ENCODE measurements around the gene RUFY1. TPM values are rescaled to one million over a fixed set of nuclear protein-coding genes. Genes with fewer than 3 reads are reported as not detected.
"Not testable (repeated sequence)": the region's sequence is repeated elsewhere in the genome, so short reads cannot be mapped to it uniquely, and the experiment has no call there.

Gene RUFY1
- total RNA-seq, 1 experiment from 2014 or later = 41.4 TPM

DNA sequence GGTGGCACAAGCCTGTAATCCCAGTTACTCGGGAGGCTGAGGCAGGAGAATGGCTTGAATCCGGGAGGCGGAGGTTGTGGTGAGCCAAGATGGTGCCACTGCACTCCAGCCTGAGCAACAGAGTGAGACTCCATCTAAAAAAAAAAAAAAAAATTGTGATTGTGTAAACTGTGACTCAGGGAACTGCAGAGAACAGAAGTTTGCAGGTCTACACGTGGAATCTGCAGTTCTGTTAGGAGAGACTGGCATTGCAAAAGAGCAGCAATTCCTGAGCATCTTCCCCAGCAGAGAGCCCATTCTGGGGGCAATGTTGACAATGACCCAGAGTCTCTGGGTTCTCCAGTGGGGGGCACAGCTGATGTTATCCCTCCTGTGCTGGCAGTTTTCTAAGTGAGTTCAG is 91.4 kb downstream of the RUFY1 start:
- DNase-seq (ENCODE audit: low spot score); H3K9me3 ChIP-seq (ENCODE audit: low read depth, low read length, poor library complexity, severe bottlenecking); H3K4me3 ChIP-seq (ENCODE audit: low read depth, low read length, poor library complexity, severe bottlenecking); BruUV-seq (replicated peaks); POLR2A ChIA-PET (ENCODE audit: low non-redundant PET); CTCF ChIA-PET; H3K27ac ChIP-seq (ENCODE audit: low read depth, low read length, poor library complexity, severe bottlenecking); H3K4me1 ChIP-seq (ENCODE audit: insufficient read depth, low read length, poor library complexity, severe bottlenecking); H3K36me3 ChIP-seq (ENCODE audit: insufficient read depth, low read length, poor library complexity, severe bottlenecking); intact Hi-C loops (cut with micrococcal nuclease; ENCODE audit: unreplicated experiment); H3K27me3 ChIP-seq (replicated peaks; ENCODE audit: insufficient read depth, low read depth, low read length, poor library complexity): not testable (repeated sequence)

- intact Hi-C loops (cut with micrococcal nuclease; ENCODE audit: unreplicated experiment); H3K27me3 ChIP-seq (replicated peaks; ENCODE audit: insufficient read depth, low read depth, low read length, poor library complexity); DNase-seq (ENCODE audit: low spot score); H3K9me3 ChIP-seq (ENCODE audit: low read depth, low read length, poor library complexity, severe bottlenecking); BruUV-seq (replicated peaks); H3K4me3 ChIP-seq (ENCODE audit: low read depth, low read length, poor library complexity, severe bottlenecking); POLR2A ChIA-PET (ENCODE audit: low non-redundant PET); H3K27ac ChIP-seq (ENCODE audit: low read depth, low read length, poor library complexity, severe bottlenecking); H3K36me3 ChIP-seq (ENCODE audit: insufficient read depth, low read length, poor library complexity, severe bottlenecking); H3K4me1 ChIP-seq (ENCODE audit: insufficient read depth, low read length, poor library complexity, severe bottlenecking): not testable (repeated sequence)
- CTCF ChIA-PET = interaction anchor here (0.6 kb wide), 1 partner anchor 153 kb away, joined by 3 read pairs; no protein-coding TSS in a partner anchor
These were observed 92.3 kb downstream of the RUFY1 start for GRCh38 chr5:179642626-179643025.

DNA sequence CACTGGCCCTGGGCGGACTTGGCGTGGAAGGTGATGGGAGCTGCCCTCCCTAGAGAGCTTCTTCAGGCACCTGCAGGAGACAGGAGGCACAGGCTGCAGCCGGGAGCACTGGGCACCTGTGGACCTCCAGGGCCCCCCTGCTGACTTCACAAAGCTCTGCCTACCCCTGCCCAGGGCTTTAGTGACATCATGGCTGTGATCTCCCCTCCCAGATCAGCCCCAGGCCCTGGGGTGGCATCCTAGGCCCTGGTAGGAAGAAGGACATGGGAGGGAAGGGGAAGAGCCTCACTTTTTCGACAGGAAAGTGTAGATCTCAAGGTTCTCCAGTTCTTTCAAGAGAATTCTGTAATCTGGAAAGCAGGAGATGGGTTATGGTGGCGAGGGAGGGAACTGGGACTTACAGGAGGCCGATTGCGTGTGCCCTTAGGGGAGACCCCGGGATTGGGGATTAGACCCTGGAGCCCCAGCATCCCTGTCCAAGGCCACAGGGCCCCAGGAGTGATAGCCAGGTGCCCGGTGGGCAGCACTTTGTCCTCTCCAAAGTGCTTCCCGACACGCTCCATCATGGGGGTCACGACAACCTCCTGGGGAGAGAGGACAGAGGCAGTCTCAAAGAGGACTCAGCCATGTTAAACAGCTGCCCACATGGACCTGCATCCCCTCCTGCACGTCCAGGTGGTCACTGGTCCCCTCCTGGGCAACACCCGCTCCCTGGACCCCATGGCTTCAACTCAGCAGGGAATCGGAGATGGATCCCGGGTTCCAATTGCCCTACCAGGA is 93.0 kb downstream of the RUFY1 start:
- H3K9me3 ChIP-seq (ENCODE audit: low read depth, low read length, poor library complexity, severe bottlenecking); H3K4me1 ChIP-seq (ENCODE audit: insufficient read depth, low read length, poor library complexity, severe bottlenecking); POLR2A ChIA-PET (ENCODE audit: low non-redundant PET); DNase-seq (ENCODE audit: low spot score); intact Hi-C loops (cut with micrococcal nuclease; ENCODE audit: unreplicated experiment); H3K36me3 ChIP-seq (ENCODE audit: insufficient read depth, low read length, poor library complexity, severe bottlenecking); H3K27ac ChIP-seq (ENCODE audit: low read depth, low read length, poor library complexity, severe bottlenecking); H3K4me3 ChIP-seq (ENCODE audit: low read depth, low read length, poor library complexity, severe bottlenecking); BruUV-seq (replicated peaks); H3K27me3 ChIP-seq (replicated peaks; ENCODE audit: insufficient read depth, low read depth, low read length, poor library complexity): not testable (repeated sequence)
- CTCF ChIA-PET = interaction anchor here (0.6 kb wide), 1 partner anchor 152 kb away, joined by 3 read pairs; no protein-coding TSS in a partner anchor

- intact Hi-C loops (cut with micrococcal nuclease; ENCODE audit: unreplicated experiment); CTCF ChIA-PET; H3K9me3 ChIP-seq (ENCODE audit: low read depth, low read length, poor library complexity, severe bottlenecking); H3K4me1 ChIP-seq (ENCODE audit: insufficient read depth, low read length, poor library complexity, severe bottlenecking); BruUV-seq (replicated peaks); H3K27ac ChIP-seq (ENCODE audit: low read depth, low read length, poor library complexity, severe bottlenecking); DNase-seq (ENCODE audit: low spot score); H3K36me3 ChIP-seq (ENCODE audit: insufficient read depth, low read length, poor library complexity, severe bottlenecking); H3K4me3 ChIP-seq (ENCODE audit: low read depth, low read length, poor library complexity, severe bottlenecking); POLR2A ChIA-PET (ENCODE audit: low non-redundant PET); H3K27me3 ChIP-seq (replicated peaks; ENCODE audit: insufficient read depth, low read depth, low read length, poor library complexity): not testable (repeated sequence)
These were observed 94.4 kb downstream of the RUFY1 start for GRCh38 chr5:179644766-179645165.

DNA sequence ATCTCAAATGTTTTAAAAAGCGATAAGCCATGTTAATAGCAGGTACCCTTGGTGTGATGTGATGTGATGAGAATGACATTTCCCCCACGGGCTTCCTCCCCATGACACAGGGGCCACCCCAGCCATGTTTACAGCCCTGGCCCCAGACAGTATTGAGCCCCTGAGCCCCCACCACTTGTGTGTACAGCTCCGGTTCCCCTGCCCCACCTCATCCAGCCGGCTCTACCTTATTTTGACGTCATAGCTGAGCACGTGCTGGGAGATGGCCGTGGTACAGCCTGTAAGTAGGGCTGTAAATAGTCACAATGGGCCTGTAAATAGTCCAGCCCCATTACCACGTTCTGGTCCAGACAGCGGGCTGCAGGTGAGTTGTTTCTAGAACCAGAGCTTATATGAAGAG is 98.1 kb downstream of the RUFY1 start:
- TF ChIP-seq EZH2 (IDR thresholded peaks at IDR 0.05; ENCODE audit: borderline replicate concordance, low read depth, low read length, poor library complexity, severe bottlenecking) = no peak
- TF ChIP-seq, protein P1, sequence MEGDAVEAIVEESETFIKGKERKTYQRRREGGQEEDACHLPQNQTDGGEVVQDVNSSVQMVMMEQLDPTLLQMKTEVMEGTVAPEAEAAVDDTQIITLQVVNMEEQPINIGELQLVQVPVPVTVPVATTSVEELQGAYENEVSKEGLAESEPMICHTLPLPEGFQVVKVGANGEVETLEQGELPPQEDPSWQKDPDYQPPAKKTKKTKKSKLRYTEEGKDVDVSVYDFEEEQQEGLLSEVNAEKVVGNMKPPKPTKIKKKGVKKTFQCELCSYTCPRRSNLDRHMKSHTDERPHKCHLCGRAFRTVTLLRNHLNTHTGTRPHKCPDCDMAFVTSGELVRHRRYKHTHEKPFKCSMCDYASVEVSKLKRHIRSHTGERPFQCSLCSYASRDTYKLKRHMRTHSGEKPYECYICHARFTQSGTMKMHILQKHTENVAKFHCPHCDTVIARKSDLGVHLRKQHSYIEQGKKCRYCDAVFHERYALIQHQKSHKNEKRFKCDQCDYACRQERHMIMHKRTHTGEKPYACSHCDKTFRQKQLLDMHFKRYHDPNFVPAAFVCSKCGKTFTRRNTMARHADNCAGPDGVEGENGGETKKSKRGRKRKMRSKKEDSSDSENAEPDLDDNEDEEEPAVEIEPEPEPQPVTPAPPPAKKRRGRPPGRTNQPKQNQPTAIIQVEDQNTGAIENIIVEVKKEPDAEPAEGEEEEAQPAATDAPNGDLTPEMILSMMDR (conservative IDR thresholded peaks at IDR 0.05; ENCODE audit: low read depth, low read length) = no peak
- no peaks in the 10 kb centered on the region for H3K36me3 ChIP-seq (ENCODE audit: insufficient read depth, low read length, poor library complexity, severe bottlenecking)
- ChIA-PET CTCF (no interaction called here), POLR2A (ENCODE audit: low non-redundant PET) (no interaction called here)
- H3K27me3 ChIP-seq (replicated peaks; ENCODE audit: insufficient read depth, low read depth, low read length, poor library complexity) = no peaks in the 10 kb centered on the region
- no peak overlapping the region for H3K27ac ChIP-seq (ENCODE audit: low read depth, low read length, poor library complexity, severe bottlenecking)
- no peak overlapping the region for H3K4me3 ChIP-seq (ENCODE audit: low read depth, low read length, poor library complexity, severe bottlenecking)
- no peaks in the 10 kb centered on the region for H3K9me3 ChIP-seq (ENCODE audit: low read depth, low read length, poor library complexity, severe bottlenecking)
- intact Hi-C loops (cut with micrococcal nuclease; ENCODE audit: unreplicated experiment) = no loop called here
- H3K4me1 ChIP-seq (ENCODE audit: insufficient read depth, low read length, poor library complexity, severe bottlenecking) = no peaks in the 10 kb centered on the region
- DNase-seq (ENCODE audit: low spot score) = no peak
- BruUV-seq (replicated peaks) = no TSS peak

DNA sequence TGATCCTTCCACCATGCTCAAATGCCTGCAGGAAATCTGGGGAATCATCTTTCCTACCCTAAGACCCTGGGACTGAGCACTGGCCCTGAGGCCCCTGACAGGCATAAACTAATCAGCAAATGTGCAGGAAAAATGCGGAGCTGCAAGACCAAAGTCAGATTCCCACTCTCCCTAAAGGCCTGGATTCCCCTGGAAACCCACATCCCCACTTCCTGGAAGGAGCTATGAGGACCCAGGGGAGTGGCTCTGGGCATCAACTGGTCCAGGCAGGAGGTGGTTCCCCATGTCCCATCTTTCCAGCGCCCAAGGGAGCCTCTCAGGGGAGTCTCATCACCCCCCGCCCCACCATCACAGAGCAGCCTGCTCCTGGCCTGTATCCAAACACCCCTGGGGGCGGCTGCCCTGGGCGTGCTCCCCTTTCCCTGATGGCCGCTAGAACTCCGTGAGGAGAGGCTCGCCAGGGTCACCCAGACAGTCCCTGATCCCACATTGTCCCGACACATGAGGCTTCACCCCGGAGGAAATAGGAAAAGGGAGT is 98.9 kb downstream of the RUFY1 start:
- not testable (repeated sequence) for BruUV-seq (replicated peaks)

DNA sequence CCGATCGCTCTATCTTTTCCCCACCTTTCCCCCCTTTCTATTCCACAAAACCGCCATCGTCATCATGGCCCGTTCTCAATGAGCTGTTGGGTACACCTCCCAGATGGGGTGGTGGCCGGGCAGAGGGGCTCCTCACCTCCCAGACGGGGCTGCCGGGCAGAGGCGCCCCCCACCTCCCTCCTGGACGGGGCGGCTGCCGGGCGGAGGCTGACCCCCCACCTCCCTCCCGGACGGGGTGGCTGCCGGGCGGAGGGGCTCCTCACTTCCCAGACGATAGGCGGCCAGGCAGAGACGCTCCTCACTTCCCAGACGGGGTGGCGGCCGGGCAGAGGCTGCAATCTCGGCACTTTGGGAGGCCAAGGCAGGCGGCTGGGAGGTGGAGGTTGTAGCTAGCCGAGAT is 99.9 kb downstream of the RUFY1 start:
- H3K27me3 ChIP-seq (replicated peaks; ENCODE audit: insufficient read depth, low read depth, low read length, poor library complexity); BruUV-seq (replicated peaks); CTCF ChIA-PET; H3K27ac ChIP-seq (ENCODE audit: low read depth, low read length, poor library complexity, severe bottlenecking); intact Hi-C loops (cut with micrococcal nuclease; ENCODE audit: unreplicated experiment); H3K4me1 ChIP-seq (ENCODE audit: insufficient read depth, low read length, poor library complexity, severe bottlenecking); DNase-seq (ENCODE audit: low spot score); H3K36me3 ChIP-seq (ENCODE audit: insufficient read depth, low read length, poor library complexity, severe bottlenecking); H3K9me3 ChIP-seq (ENCODE audit: low read depth, low read length, poor library complexity, severe bottlenecking); H3K4me3 ChIP-seq (ENCODE audit: low read depth, low read length, poor library complexity, severe bottlenecking); POLR2A ChIA-PET (ENCODE audit: low non-redundant PET): not testable (repeated sequence)

More for the DNA sequence above, 98.9 kb downstream of the RUFY1 start:
- H3K9me3 ChIP-seq (ENCODE audit: low read depth, low read length, poor library complexity, severe bottlenecking); H3K4me3 ChIP-seq (ENCODE audit: low read depth, low read length, poor library complexity, severe bottlenecking); H3K27ac ChIP-seq (ENCODE audit: low read depth, low read length, poor library complexity, severe bottlenecking); H3K36me3 ChIP-seq (ENCODE audit: insufficient read depth, low read length, poor library complexity, severe bottlenecking); H3K27me3 ChIP-seq (replicated peaks; ENCODE audit: insufficient read depth, low read depth, low read length, poor library complexity); CTCF ChIA-PET; POLR2A ChIA-PET (ENCODE audit: low non-redundant PET); DNase-seq (ENCODE audit: low spot score); intact Hi-C loops (cut with micrococcal nuclease; ENCODE audit: unreplicated experiment); H3K4me1 ChIP-seq (ENCODE audit: insufficient read depth, low read length, poor library complexity, severe bottlenecking): not testable (repeated sequence)

Measured in A673 (cell line).